ENCODE results near the gene TMEM234.
A peak's percentile ranks its signal among the peaks of the same experiment; 100 is the strongest.

Gene TMEM234

GRCh38 chr1:32179443-32180185 lies 42.5 kb downstream of the TMEM234 start, which contains the start of gene TXLNA:
TSS of gene TXLNA (plus strand) at chr1:32179675. CDS start at chr1:32180346, 671 bp downstream.
- Histone ChIP-seq H3K4me1 (ENCODE audit: control insufficient read depth, insufficient read depth, low read depth, low read length) (peaks cover 16% of the 10 kb centered on the region), H3K9me3 (ENCODE audit: control insufficient read depth, low read length) (no peaks in the 10 kb centered on the region), H2BK120ac (ENCODE audit: low read depth, low read length) (peak within 1 kb of the TSS; percentile 95), H3K9ac (ENCODE audit: low read length) (peak within 1 kb of the TSS; percentile 100), H3K27ac (ENCODE audit: low read length, poor library complexity, severe bottlenecking) (peak within 1 kb of the TSS; percentile 98), H4K91ac (ENCODE audit: low read length) (peak within 1 kb of the TSS; percentile 96), H3K23ac (ENCODE audit: low read length in 2 of 2) (peak within 1 kb of the TSS; percentile 20 to 88), H3K4me2 (ENCODE audit: low read length, poor library complexity, severe bottlenecking) (peak within 1 kb of the TSS; percentile 89), H2AK5ac (ENCODE audit: low read length, severe bottlenecking) (peak within 1 kb of the TSS; percentile 67), H3K14ac (ENCODE audit: low read length in 2 of 2) (peak within 1 kb of the TSS in 1 of 2 experiments; percentile 84), H4K8ac (ENCODE audit: low read length) (peak within 1 kb of the TSS; percentile 95), H2BK5ac (ENCODE audit: low read depth, low read length, poor library complexity, severe bottlenecking) (peak within 1 kb of the TSS; percentile 98), H2BK12ac (ENCODE audit: low read length in 2 of 2) (peak within 1 kb of the TSS in 1 of 2 experiments; percentile 66), H3K4me3 (ENCODE audit: insufficient read depth in 1 of 2, low read depth in 1 of 2, low read length in 2 of 2) (peak within 1 kb of the TSS; percentile 67 to 96), H3K79me1 (replicated peaks; ENCODE audit: low read length, poor library complexity, severe bottlenecking) (peaks cover 10% of the 10 kb centered on the region), H2BK15ac (ENCODE audit: low read depth, poor library complexity, severe bottlenecking) (peak within 1 kb of the TSS; percentile 87), H2AFZ (ENCODE audit: low read depth, low read length) (peak within 1 kb of the TSS; percentile 18), H3K18ac (ENCODE audit: low read depth in 1 of 2, low read length in 2 of 2) (peak within 1 kb of the TSS; percentile 96 to 97), H3K36me3 (ENCODE audit: control insufficient read depth in 1 of 2, insufficient read depth in 2 of 2, low read depth in 1 of 2, low read length in 2 of 2) (peaks cover 31 to 48% of the 10 kb centered on the region in 2 experiments), H3K4ac (ENCODE audit: low read depth in 1 of 2, low read length in 2 of 2) (peak within 1 kb of the TSS; percentile 66 to 93), H3K27me3 (ENCODE audit: control insufficient read depth in 1 of 2, insufficient read depth in 1 of 2, low read length in 2 of 2) (no peaks in the 10 kb centered on the region)
- DNase-seq = peak; percentile 92
- WGBS = under 1% methylated on average over 60 of the region's 79 CpGs

- H2AFZ ChIP-seq (ENCODE audit: low read depth, low read length) = peak overlapping the region; percentile 15
- no peak overlapping the region for H2BK120ac ChIP-seq (ENCODE audit: low read depth, low read length)
- H3K4me2 ChIP-seq (ENCODE audit: low read length, poor library complexity, severe bottlenecking) = peak overlapping the region; percentile 51
- H3K9ac ChIP-seq (ENCODE audit: low read length) = peak overlapping the region; percentile 100
- H3K79me1 ChIP-seq (replicated peaks; ENCODE audit: low read length, poor library complexity, severe bottlenecking) = peaks cover 10% of the 10 kb centered on the region
- H2BK5ac ChIP-seq (ENCODE audit: low read depth, low read length, poor library complexity, severe bottlenecking) = no peak overlapping the region
- H3K4ac ChIP-seq (ENCODE audit: low read depth in 1 of 2, low read length in 2 of 2) = peak overlapping the region; percentile 19 to 39
- H3K4me1 ChIP-seq (ENCODE audit: control insufficient read depth, insufficient read depth, low read depth, low read length) = peaks cover 13% of the 10 kb centered on the region
- H3K14ac ChIP-seq (ENCODE audit: low read length in 2 of 2) = no peak overlapping the region
- peak overlapping the region in 1 of 2 experiments; percentile 96 for H3K4me3 ChIP-seq (ENCODE audit: insufficient read depth in 1 of 2, low read depth in 1 of 2, low read length in 2 of 2)
- H2BK12ac ChIP-seq (ENCODE audit: low read length in 2 of 2) = no peak overlapping the region
- H3K9me3 ChIP-seq (ENCODE audit: control insufficient read depth, low read length) = no peaks in the 10 kb centered on the region
- no peak overlapping the region for H2BK15ac ChIP-seq (ENCODE audit: low read depth, poor library complexity, severe bottlenecking)
- no peaks in the 10 kb centered on the region for H3K27me3 ChIP-seq (ENCODE audit: control insufficient read depth in 1 of 2, insufficient read depth in 1 of 2, low read length in 2 of 2)
- 71% methylated on average over 7 of the region's 7 CpGs for WGBS
- peak overlapping the region; percentile 16 to 84 for H3K18ac ChIP-seq (ENCODE audit: low read depth in 1 of 2, low read length in 2 of 2)
- H3K27ac ChIP-seq (ENCODE audit: low read length, poor library complexity, severe bottlenecking) = peak overlapping the region; percentile 9
- peaks cover 28 to 48% of the 10 kb centered on the region in 2 experiments for H3K36me3 ChIP-seq (ENCODE audit: control insufficient read depth in 1 of 2, insufficient read depth in 2 of 2, low read depth in 1 of 2, low read length in 2 of 2)
- no peak for DNase-seq
- H2AK5ac ChIP-seq (ENCODE audit: low read length, severe bottlenecking) = no peak overlapping the region
- H4K91ac ChIP-seq (ENCODE audit: low read length) = no peak overlapping the region
- H3K23ac ChIP-seq (ENCODE audit: low read length in 2 of 2) = no peak overlapping the region
- H4K8ac ChIP-seq (ENCODE audit: low read length) = peak overlapping the region; percentile 58
Observed at GRCh38 chr1:32179193-32179442, 43.0 kb downstream of the TMEM234 start.

- Histone ChIP-seq H3K18ac (ENCODE audit: low read depth in 1 of 2, low read length in 2 of 2) (no peak overlapping the region), H4K8ac (ENCODE audit: low read length) (no peak overlapping the region), H3K79me1 (replicated peaks; ENCODE audit: low read length, poor library complexity, severe bottlenecking) (peaks cover 13% of the 10 kb centered on the region), H3K36me3 (ENCODE audit: control insufficient read depth in 1 of 2, insufficient read depth in 2 of 2, low read depth in 1 of 2, low read length in 2 of 2) (peaks cover 33 to 49% of the 10 kb centered on the region in 2 experiments), H2BK12ac (ENCODE audit: low read length in 2 of 2) (no peak overlapping the region), H3K9me3 (ENCODE audit: control insufficient read depth, low read length) (no peaks in the 10 kb centered on the region), H3K4me3 (ENCODE audit: insufficient read depth in 1 of 2, low read depth in 1 of 2, low read length in 2 of 2) (peak overlapping the region in 1 of 2 experiments; percentile 96), H4K91ac (ENCODE audit: low read length) (no peak overlapping the region), H2BK120ac (ENCODE audit: low read depth, low read length) (no peak overlapping the region), H3K4me1 (ENCODE audit: control insufficient read depth, insufficient read depth, low read depth, low read length) (peaks cover 13% of the 10 kb centered on the region), H2BK15ac (ENCODE audit: low read depth, poor library complexity, severe bottlenecking) (no peak overlapping the region), H3K9ac (ENCODE audit: low read length) (peak overlapping the region; percentile 100), H2AFZ (ENCODE audit: low read depth, low read length) (no peak overlapping the region), H3K23ac (ENCODE audit: low read length in 2 of 2) (no peak overlapping the region), H3K27me3 (ENCODE audit: control insufficient read depth in 1 of 2, insufficient read depth in 1 of 2, low read length in 2 of 2) (no peaks in the 10 kb centered on the region), H3K4ac (ENCODE audit: low read depth in 1 of 2, low read length in 2 of 2) (peak overlapping the region in 1 of 2 experiments; percentile 49), H2AK5ac (ENCODE audit: low read length, severe bottlenecking) (peak overlapping the region; percentile 67), H3K14ac (ENCODE audit: low read length in 2 of 2) (no peak overlapping the region), H2BK5ac (ENCODE audit: low read depth, low read length, poor library complexity, severe bottlenecking) (no peak overlapping the region), H3K27ac (ENCODE audit: low read length, poor library complexity, severe bottlenecking) (no peak overlapping the region), H3K4me2 (ENCODE audit: low read length, poor library complexity, severe bottlenecking) (no peak overlapping the region)
- peak; percentile 36 for DNase-seq
- whole genome bisulfite sequencing = 92% methylated on average over 6 of the region's 7 CpGs
Observed at GRCh38 chr1:32178380-32179192, 43.6 kb downstream of the TMEM234 start.

Data from mesenchymal stem cell (in vitro differentiated cells and primary cell).